BJ (cell line): ENCODE measurements around the gene NEO1. TPM values are rescaled to one million over a fixed set of nuclear protein-coding genes. Genes with fewer than 3 reads are reported as not detected.

Experiments used
- CTCF ChIA-PET: fragments of 350-600 bp; formaldehyde crosslinking; extraction: SDS; loops from one replicate; lab custom pipeline; 2021; ENCODE audit warnings: antibody characterized with exemption, inconsistent platforms; lab: Yijun Ruan, JAX
- POLR2A ChIA-PET: fragments of 300-600 bp; sonication (Branson Sonifier 250); formaldehyde crosslinking; extraction: SDS; loops from one replicate; lab custom pipeline; 2021; ENCODE audit warnings: antibody characterized with exemption; lab: Charles Lee
- DNase-seq: peaks from one replicate; pipeline ENCODE4 v3.0.0-alpha.2; 2011; ENCODE audit warnings: low read depth
- H3K27me3 ChIP-seq: 2 replicates; pipeline ENCODE4 v1.6.0; 2011; ENCODE audit warnings: low read length; ENCODE audit not compliant: control insufficient read depth, insufficient read depth
- H3K36me3 ChIP-seq: 2 replicates; pipeline ENCODE4 v1.5.1; 2011; ENCODE audit warnings: low read length; ENCODE audit not compliant: control insufficient read depth, insufficient read depth
- H3K4me3 ChIP-seq: 2 replicates; pipeline ENCODE4 v1.5.1; 2011; ENCODE audit warnings: low read depth, mild to moderate bottlenecking, control low read depth, low read length
- CTCF ChIP-seq: IDR thresholded peaks from 2 replicates; pipeline ENCODE4 v1.5.1; 2011; ENCODE audit warnings: low read depth, mild to moderate bottlenecking, control low read depth, inconsistent platforms, low read length, moderate library complexity; ENCODE audit not compliant: insufficient read depth
- polyA plus RNA-seq: library from polyadenylated mRNA; depleted of rRNA; stranded (reverse); fragments of >200 nt; gene quantifications from 2 replicates; pipeline ENCODE4 v1.2.3, GENCODE V29; 2011

Gene NEO1
- polyA plus RNA-seq, 1 experiment = 2.9 TPM

- DNase-seq = no peak
- ChIA-PET CTCF (no interaction called here), POLR2A (no interaction called here)
Observed at GRCh38 chr15:73328981-73329380, 276.7 kb downstream of the NEO1 start.

GRCh38 chr15:73329501-73330200 lies 277.4 kb downstream of the NEO1 start:
- Histone ChIP-seq H3K4me3 (no peak overlapping the region), H3K36me3 (no peaks in the 10 kb centered on the region), H3K27me3 (no peaks in the 10 kb centered on the region)
- CTCF ChIA-PET = no interaction called here
- TF ChIP-seq CTCF = no peak
- DNase-seq = no peak
- POLR2A ChIA-PET = no interaction called here

More at GRCh38 chr15:73328981-73329380, 276.7 kb downstream of the NEO1 start:
- Histone ChIP-seq H3K4me3 (no peak overlapping the region), H3K36me3 (no peaks in the 10 kb centered on the region), H3K27me3 (no peaks in the 10 kb centered on the region)
- no peak for TF ChIP-seq CTCF

- POLR2A ChIA-PET = no interaction called here
- no peak for TF ChIP-seq CTCF
- Histone ChIP-seq H3K27me3 (no peaks in the 10 kb centered on the region), H3K36me3 (no peaks in the 10 kb centered on the region), H3K4me3 (no peak overlapping the region)
- DNase-seq = no peak
- CTCF ChIA-PET = no interaction called here
Observed at GRCh38 chr15:73330206-73331051, 278.2 kb downstream of the NEO1 start.

GRCh38 chr15:73331501-73331900 lies 279.2 kb downstream of the NEO1 start:
- TF ChIP-seq CTCF = no peak
- ChIA-PET CTCF (interaction anchor here (1.0 kb wide), 1 partner anchor 368 kb away, joined by 3 read pairs; no protein-coding TSS in a partner anchor), POLR2A (no interaction called here)
- H3K36me3 ChIP-seq = no peaks in the 10 kb centered on the region
- no peak for DNase-seq
- no peak overlapping the region for H3K4me3 ChIP-seq
- no peaks in the 10 kb centered on the region for H3K27me3 ChIP-seq
